Measurements from ENCODE around the gene ZNF513. TPM values are rescaled to one million over a fixed set of nuclear protein-coding genes. Genes with fewer than 3 reads are reported as not detected.
A peak's percentile ranks its signal among the peaks of the same experiment; 100 is the strongest.

The ZNF513 gene, protein sequence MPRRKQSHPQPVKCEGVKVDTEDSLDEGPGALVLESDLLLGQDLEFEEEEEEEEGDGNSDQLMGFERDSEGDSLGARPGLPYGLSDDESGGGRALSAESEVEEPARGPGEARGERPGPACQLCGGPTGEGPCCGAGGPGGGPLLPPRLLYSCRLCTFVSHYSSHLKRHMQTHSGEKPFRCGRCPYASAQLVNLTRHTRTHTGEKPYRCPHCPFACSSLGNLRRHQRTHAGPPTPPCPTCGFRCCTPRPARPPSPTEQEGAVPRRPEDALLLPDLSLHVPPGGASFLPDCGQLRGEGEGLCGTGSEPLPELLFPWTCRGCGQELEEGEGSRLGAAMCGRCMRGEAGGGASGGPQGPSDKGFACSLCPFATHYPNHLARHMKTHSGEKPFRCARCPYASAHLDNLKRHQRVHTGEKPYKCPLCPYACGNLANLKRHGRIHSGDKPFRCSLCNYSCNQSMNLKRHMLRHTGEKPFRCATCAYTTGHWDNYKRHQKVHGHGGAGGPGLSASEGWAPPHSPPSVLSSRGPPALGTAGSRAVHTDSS
- total RNA-seq, result 16.0 and 20.6 TPM in 2 replicates
- polyA plus RNA-seq, result 26.1 and 36.4 TPM in 2 replicates

DNA sequence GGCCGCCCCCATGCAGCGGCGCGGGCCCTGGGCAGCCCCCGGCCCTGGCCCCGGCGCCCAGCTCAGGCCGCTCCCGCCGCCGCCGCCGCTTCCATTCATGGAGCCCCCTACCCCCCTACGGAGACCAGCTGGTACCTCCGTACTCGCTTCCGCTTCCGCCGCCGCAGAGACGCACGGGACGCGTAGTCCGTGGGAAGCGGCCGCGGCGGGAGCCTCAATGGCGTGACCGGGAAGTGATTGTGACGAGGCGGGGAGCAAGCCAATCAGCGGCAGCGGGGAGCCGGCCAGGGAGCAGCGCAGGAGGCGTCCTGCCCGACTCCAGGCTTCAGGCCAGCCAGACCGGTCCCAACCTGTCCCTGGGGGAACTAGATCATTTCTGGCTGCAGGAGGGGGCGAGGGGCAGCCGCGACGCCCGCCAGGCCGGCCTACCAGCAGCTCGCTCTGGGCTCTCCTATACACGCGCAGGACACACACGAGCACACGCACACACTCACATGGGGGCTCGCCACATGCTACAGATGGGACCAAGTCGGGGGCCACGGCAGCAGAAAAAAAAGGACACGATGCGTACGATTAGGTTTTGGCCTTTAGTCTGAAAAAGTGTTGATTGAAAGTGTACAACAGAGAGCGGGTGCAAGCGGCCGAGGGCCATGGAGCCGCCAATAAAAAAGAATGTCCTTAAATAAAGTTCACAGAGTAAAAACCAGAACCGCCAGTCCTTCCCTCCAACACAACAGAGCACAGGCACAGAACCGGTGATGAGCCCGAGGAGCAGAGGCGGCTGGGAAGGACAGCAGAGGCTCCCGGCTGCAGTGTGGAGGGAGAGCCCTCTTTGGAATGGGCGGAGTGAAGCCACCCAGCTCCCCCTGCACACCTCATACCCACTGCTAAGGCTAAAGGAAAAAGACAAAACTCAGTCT lies at the start of gene ZNF513:
Gene ZNF513, minus strand, starts transcription at position 109 of the 920 bp plus-strand sequence. CDS start 208 bp downstream, outside the sequence.
- peak within 1 kb of the TSS; percentile 47 for H2AFZ ChIP-seq
- TF ChIP-seq, protein P1, sequence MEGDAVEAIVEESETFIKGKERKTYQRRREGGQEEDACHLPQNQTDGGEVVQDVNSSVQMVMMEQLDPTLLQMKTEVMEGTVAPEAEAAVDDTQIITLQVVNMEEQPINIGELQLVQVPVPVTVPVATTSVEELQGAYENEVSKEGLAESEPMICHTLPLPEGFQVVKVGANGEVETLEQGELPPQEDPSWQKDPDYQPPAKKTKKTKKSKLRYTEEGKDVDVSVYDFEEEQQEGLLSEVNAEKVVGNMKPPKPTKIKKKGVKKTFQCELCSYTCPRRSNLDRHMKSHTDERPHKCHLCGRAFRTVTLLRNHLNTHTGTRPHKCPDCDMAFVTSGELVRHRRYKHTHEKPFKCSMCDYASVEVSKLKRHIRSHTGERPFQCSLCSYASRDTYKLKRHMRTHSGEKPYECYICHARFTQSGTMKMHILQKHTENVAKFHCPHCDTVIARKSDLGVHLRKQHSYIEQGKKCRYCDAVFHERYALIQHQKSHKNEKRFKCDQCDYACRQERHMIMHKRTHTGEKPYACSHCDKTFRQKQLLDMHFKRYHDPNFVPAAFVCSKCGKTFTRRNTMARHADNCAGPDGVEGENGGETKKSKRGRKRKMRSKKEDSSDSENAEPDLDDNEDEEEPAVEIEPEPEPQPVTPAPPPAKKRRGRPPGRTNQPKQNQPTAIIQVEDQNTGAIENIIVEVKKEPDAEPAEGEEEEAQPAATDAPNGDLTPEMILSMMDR (IDR thresholded peaks at IDR 0.05; ENCODE audit: poor library complexity), result no peak
- no peak for TF ChIP-seq EZH2phosphoT487 (IDR thresholded peaks at IDR 0.05; ENCODE audit: low read depth, severe bottlenecking, unreplicated experiment)
- no peak for TF ChIP-seq EZH2 (IDR thresholded peaks at IDR 0.05; ENCODE audit: borderline replicate concordance)
- H3K4me2 ChIP-seq, result peak within 1 kb of the TSS; percentile 97
- 31% methylated on average over 54 of the region's 67 CpGs for WGBS (ENCODE audit: low lambda C conversion rate, missing lambda C conversion rate)
- H3K4me1 ChIP-seq (ENCODE audit: insufficient read depth), result peaks cover 20% of the 10 kb centered on the region
- peak; percentile 98 for DNase-seq (ENCODE audit: low spot score)
- peaks cover 30% of the 10 kb centered on the region for H3K79me2 ChIP-seq
- no peaks in the 10 kb centered on the region for H4K20me1 ChIP-seq (ENCODE audit: insufficient read depth, poor library complexity, severe bottlenecking)
- no peaks in the 10 kb centered on the region for H3K9me3 ChIP-seq (ENCODE audit: low read depth)
- peak within 1 kb of the TSS; percentile 71 for H3K4me3 ChIP-seq
- H3K9me2 ChIP-seq (replicated peaks; ENCODE audit: insufficient read depth), result no peaks in the 10 kb centered on the region
- no peaks in the 10 kb centered on the region for H3K36me3 ChIP-seq (replicated peaks; ENCODE audit: insufficient read depth, low read depth)
- peak within 1 kb of the TSS; percentile 100 for H3K27ac ChIP-seq
- H3K27me3 ChIP-seq, result no peaks in the 10 kb centered on the region

DNA sequence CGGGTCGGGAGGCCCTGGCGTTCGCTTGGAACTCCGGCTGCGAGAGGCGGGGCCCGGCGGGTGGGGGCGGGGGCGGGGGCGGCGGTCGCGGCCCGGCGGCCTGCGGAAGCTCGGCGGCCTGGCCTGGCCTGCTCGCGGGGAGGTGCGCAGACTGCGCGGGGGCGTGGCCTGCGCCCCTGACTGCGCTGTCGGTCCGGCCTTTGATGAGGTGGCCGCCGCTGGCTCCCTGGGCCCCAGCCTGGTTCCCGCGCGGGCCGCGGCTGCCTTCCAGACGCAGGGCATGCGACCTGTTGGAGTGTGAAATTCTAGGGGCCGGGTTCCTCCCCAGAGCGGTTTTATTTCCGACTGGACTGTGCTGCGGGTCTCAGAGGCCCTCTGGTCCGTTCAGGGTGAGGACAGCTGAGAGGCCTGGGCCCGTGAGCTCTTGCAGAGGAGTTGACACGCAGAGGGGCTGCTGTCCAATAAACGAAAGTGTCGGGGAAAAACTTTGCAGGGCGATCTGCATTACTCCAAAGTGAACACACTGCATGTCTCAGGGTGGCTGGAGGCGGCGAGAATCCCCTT lies 48.5 kb upstream of the ZNF513 start:
- Histone ChIP-seq H3K79me2 (peaks cover 52% of the 10 kb centered on the region), H3K4me2 (peak overlapping the region; percentile 91), H3K9me3 (ENCODE audit: low read depth) (no peaks in the 10 kb centered on the region), H3K27ac (peak overlapping the region; percentile 100), H3K27me3 (no peaks in the 10 kb centered on the region), H3K4me1 (ENCODE audit: insufficient read depth) (peaks cover 13% of the 10 kb centered on the region), H3K36me3 (replicated peaks; ENCODE audit: insufficient read depth, low read depth) (no peaks in the 10 kb centered on the region), H4K20me1 (ENCODE audit: insufficient read depth, poor library complexity, severe bottlenecking) (peaks cover 50% of the 10 kb centered on the region), H2AFZ (peak overlapping the region; percentile 57), H3K9me2 (replicated peaks; ENCODE audit: insufficient read depth) (no peaks in the 10 kb centered on the region), H3K4me3 (peak overlapping the region; percentile 70)
- peak; percentile 94 for DNase-seq (ENCODE audit: low spot score)
- WGBS (ENCODE audit: low lambda C conversion rate, missing lambda C conversion rate), result 1% methylated on average over 25 of the region's 51 CpGs
- TF ChIP-seq EZH2phosphoT487 (IDR thresholded peaks at IDR 0.05; ENCODE audit: low read depth, severe bottlenecking, unreplicated experiment) (no peak), EZH2 (IDR thresholded peaks at IDR 0.05; ENCODE audit: borderline replicate concordance) (no peak)
- TF ChIP-seq, protein P1 (IDR thresholded peaks at IDR 0.05; ENCODE audit: poor library complexity), result no peak

DNA sequence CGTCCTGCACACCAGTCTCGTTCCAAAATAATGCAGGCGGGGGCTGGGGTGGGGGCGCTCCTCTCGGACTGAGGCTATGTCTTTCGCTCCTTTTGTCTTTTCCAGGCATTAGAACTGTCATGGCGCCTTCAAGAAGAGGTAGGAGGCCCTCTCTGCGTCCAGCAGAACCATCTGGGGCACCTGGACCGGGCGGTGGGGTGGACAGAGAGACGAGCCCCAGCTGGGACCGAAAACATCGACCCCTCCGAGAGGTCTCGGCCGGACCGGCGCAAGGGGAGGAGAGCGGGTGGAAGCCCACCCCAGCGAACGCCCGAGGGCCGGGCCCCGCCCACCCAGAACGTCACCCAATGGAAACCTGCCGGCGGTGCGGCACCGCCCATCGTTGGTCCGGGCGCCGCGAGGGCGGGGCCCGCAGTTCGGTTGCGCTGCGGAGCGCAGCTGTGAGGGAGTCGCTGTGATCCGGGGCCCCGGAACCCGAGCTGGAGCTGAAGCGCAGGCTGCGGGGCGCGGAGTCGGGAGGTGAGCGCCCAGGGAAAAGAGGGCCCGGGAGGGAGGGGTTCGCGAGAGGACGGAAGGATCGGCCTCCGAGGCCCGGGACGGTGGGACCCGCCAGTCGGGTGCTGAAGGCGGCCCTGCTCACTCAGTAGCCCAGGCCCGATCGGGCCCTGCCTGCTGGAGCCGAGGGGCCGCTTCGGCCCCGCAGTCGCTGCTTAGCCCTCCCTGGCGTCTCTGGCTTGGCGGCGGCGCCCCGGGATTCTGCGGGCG lies 47.9 kb upstream of the ZNF513 start, which contains the start of gene NRBP1:
Gene NRBP1, plus strand, starts transcription at position 419 of the 765 bp plus-strand sequence. CDS start 4,643 bp downstream, outside the sequence.
- H2AFZ ChIP-seq, result peak within 1 kb of the TSS; percentile 75
- no peaks in the 10 kb centered on the region for H3K27me3 ChIP-seq
- H3K79me2 ChIP-seq, result peaks cover 45% of the 10 kb centered on the region
- peak; percentile 97 for DNase-seq (ENCODE audit: low spot score)
- peaks cover 44% of the 10 kb centered on the region for H4K20me1 ChIP-seq (ENCODE audit: insufficient read depth, poor library complexity, severe bottlenecking)
- no peaks in the 10 kb centered on the region for H3K9me3 ChIP-seq (ENCODE audit: low read depth)
- peaks cover 13% of the 10 kb centered on the region for H3K4me1 ChIP-seq (ENCODE audit: insufficient read depth)
- H3K4me3 ChIP-seq, result peak within 1 kb of the TSS; percentile 73
- peak within 1 kb of the TSS; percentile 100 for H3K27ac ChIP-seq
- H3K4me2 ChIP-seq, result peak within 1 kb of the TSS; percentile 91
- TF ChIP-seq EZH2 (IDR thresholded peaks at IDR 0.05; ENCODE audit: borderline replicate concordance), result no peak
- TF ChIP-seq EZH2phosphoT487 (IDR thresholded peaks at IDR 0.05; ENCODE audit: low read depth, severe bottlenecking, unreplicated experiment), result no peak
- TF ChIP-seq, protein P1 (IDR thresholded peaks at IDR 0.05; ENCODE audit: poor library complexity), result no peak
- 1% methylated on average over 48 of the region's 75 CpGs for WGBS (ENCODE audit: low lambda C conversion rate, missing lambda C conversion rate)
- H3K9me2 ChIP-seq (replicated peaks; ENCODE audit: insufficient read depth), result no peaks in the 10 kb centered on the region
- H3K36me3 ChIP-seq (replicated peaks; ENCODE audit: insufficient read depth, low read depth), result no peaks in the 10 kb centered on the region

All from hepatocyte (in vitro differentiated cells).